Sigmoid colon (tissue), 4 donors: ENCODE measurements around the gene ATXN7L2.

Experiments
- POLR2AphosphoS5 ChIP-seq, 4 donors: sonication (generic); formaldehyde crosslinking; IDR thresholded peaks; one replicate each; pipeline ENCODE4 v1.6.1; 2017; ENCODE audit warnings: antibody characterized with exemption in 4 of 4
- TF ChIP-seq, protein P1 (sequence below), 4 experiments: fragments of 450-650 bp in 3 of 4; fragments of 200-600 bp in 1 of 4; IDR thresholded peaks; one replicate each; pipeline ENCODE4 v1.5.1; 2016 to 2019; ENCODE audit warnings: antibody characterized with exemption in 4 of 4, mild to moderate bottlenecking in 3 of 4, moderate library complexity in 2 of 4

DNA sequence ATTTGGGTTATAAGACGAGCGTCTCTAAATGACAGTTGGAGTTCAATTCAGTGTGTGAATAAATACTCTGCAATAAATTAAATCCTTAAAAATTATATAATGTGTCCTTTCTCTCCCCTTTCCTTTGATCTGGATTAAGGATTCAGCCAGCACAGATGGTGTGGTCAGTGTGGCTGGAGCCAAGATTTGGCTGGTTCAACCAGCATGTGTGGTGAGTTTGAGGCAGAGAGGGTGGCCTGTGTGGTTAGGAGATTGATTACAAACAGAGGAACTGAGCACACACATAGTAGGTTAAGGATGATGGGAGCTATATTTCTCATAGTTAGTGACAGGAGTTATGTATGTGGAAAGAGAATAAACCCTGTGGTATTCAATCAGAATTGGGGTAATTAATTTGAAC lies 40.0 kb downstream of the ATXN7L2 start:
- TF ChIP-seq, protein P1, sequence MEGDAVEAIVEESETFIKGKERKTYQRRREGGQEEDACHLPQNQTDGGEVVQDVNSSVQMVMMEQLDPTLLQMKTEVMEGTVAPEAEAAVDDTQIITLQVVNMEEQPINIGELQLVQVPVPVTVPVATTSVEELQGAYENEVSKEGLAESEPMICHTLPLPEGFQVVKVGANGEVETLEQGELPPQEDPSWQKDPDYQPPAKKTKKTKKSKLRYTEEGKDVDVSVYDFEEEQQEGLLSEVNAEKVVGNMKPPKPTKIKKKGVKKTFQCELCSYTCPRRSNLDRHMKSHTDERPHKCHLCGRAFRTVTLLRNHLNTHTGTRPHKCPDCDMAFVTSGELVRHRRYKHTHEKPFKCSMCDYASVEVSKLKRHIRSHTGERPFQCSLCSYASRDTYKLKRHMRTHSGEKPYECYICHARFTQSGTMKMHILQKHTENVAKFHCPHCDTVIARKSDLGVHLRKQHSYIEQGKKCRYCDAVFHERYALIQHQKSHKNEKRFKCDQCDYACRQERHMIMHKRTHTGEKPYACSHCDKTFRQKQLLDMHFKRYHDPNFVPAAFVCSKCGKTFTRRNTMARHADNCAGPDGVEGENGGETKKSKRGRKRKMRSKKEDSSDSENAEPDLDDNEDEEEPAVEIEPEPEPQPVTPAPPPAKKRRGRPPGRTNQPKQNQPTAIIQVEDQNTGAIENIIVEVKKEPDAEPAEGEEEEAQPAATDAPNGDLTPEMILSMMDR (IDR thresholded peaks at IDR 0.05): no peak
- no peak for TF ChIP-seq POLR2AphosphoS5 (IDR thresholded peaks at IDR 0.05)
